ENCODE measurements around the gene ACMSD. TPM values are rescaled to one million over a fixed set of nuclear protein-coding genes. Genes with fewer than 3 reads are reported as not detected.
"Not testable (repeated sequence)": the region's sequence is repeated elsewhere in the genome, so short reads cannot be mapped to it uniquely, and the experiment has no call there.

ACMSD gene
- total and polyA plus RNA-seq, 2 experiments from 2014 or later = 0.11 TPM; not detected in 1

DNA sequence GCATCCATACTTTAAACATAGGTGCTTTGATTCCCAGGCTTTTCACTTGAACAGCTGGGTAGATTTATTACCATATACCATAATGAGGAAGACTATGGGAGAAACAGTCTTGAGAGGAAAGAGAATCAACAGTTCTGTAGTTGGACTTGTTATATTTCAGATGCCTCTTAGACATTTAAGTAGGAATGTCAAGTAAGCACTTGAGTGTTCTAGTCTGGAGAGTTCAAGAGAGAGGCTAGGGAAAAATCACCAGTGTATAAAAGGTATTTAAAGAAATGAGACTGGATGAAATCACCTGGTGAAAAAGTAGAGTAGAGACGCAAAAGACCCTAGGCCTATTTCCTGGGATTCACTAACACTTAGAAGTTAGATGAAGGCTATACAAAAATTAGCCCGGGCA lies 66.8 kb downstream of the ACMSD start (continued):
- TF ChIP-seq, protein P1, sequence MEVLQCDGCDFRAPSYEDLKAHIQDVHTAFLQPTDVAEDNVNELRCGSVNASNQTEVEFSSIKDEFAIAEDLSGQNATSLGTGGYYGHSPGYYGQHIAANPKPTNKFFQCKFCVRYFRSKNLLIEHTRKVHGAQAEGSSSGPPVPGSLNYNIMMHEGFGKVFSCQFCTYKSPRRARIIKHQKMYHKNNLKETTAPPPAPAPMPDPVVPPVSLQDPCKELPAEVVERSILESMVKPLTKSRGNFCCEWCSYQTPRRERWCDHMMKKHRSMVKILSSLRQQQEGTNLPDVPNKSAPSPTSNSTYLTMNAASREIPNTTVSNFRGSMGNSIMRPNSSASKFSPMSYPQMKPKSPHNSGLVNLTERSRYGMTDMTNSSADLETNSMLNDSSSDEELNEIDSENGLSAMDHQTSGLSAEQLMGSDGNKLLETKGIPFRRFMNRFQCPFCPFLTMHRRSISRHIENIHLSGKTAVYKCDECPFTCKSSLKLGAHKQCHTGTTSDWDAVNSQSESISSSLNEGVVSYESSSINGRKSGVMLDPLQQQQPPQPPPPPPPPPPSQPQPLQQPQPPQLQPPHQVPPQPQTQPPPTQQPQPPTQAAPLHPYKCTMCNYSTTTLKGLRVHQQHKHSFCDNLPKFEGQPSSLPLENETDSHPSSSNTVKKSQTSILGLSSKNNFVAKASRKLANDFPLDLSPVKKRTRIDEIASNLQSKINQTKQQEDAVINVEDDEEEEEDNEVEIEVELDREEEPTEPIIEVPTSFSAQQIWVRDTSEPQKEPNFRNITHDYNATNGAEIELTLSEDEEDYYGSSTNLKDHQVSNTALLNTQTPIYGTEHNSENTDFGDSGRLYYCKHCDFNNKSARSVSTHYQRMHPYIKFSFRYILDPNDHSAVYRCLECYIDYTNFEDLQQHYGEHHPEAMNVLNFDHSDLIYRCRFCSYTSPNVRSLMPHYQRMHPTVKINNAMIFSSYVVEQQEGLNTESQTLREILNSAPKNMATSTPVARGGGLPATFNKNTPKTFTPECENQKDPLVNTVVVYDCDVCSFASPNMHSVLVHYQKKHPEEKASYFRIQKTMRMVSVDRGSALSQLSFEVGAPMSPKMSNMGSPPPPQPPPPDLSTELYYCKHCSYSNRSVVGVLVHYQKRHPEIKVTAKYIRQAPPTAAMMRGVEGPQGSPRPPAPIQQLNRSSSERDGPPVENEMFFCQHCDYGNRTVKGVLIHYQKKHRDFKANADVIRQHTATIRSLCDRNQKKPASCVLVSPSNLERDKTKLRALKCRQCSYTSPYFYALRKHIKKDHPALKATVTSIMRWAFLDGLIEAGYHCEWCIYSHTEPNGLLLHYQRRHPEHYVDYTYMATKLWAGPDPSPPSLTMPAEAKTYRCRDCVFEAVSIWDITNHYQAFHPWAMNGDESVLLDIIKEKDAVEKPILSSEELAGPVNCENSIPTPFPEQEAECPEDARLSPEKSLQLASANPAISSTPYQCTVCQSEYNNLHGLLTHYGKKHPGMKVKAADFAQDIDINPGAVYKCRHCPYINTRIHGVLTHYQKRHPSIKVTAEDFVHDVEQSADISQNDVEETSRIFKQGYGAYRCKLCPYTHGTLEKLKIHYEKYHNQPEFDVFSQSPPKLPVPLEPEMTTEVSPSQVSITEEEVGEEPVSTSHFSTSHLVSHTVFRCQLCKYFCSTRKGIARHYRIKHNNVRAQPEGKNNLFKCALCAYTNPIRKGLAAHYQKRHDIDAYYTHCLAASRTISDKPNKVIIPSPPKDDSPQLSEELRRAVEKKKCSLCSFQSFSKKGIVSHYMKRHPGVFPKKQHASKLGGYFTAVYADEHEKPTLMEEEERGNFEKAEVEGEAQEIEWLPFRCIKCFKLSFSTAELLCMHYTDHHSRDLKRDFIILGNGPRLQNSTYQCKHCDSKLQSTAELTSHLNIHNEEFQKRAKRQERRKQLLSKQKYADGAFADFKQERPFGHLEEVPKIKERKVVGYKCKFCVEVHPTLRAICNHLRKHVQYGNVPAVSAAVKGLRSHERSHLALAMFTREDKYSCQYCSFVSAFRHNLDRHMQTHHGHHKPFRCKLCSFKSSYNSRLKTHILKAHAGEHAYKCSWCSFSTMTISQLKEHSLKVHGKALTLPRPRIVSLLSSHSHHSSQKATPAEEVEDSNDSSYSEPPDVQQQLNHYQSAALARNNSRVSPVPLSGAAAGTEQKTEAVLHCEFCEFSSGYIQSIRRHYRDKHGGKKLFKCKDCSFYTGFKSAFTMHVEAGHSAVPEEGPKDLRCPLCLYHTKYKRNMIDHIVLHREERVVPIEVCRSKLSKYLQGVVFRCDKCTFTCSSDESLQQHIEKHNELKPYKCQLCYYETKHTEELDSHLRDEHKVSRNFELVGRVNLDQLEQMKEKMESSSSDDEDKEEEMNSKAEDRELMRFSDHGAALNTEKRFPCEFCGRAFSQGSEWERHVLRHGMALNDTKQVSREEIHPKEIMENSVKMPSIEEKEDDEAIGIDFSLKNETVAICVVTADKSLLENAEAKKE (CRISPR knock-in tag; IDR thresholded peaks at IDR 0.05) = no peak
- no peak for TF ChIP-seq ZNF331 (CRISPR knock-in tag; IDR thresholded peaks at IDR 0.05; ENCODE audit: low read depth)
- TF ChIP-seq, protein P2, sequence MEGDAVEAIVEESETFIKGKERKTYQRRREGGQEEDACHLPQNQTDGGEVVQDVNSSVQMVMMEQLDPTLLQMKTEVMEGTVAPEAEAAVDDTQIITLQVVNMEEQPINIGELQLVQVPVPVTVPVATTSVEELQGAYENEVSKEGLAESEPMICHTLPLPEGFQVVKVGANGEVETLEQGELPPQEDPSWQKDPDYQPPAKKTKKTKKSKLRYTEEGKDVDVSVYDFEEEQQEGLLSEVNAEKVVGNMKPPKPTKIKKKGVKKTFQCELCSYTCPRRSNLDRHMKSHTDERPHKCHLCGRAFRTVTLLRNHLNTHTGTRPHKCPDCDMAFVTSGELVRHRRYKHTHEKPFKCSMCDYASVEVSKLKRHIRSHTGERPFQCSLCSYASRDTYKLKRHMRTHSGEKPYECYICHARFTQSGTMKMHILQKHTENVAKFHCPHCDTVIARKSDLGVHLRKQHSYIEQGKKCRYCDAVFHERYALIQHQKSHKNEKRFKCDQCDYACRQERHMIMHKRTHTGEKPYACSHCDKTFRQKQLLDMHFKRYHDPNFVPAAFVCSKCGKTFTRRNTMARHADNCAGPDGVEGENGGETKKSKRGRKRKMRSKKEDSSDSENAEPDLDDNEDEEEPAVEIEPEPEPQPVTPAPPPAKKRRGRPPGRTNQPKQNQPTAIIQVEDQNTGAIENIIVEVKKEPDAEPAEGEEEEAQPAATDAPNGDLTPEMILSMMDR (conservative IDR thresholded peaks at IDR 0.05; ENCODE audit: low read depth in 2 of 2) = no peak
- TF ChIP-seq POLR2AphosphoS5 (IDR thresholded peaks at IDR 0.05; ENCODE audit: low read depth) = no peak
- TF ChIP-seq NANOG (IDR thresholded peaks at IDR 0.05; ENCODE audit: borderline replicate concordance) = no peak
- TF ChIP-seq STAT1 (IDR thresholded peaks at IDR 0.05; ENCODE audit: unreplicated experiment) = no peak
- TF ChIP-seq ZNF114 (CRISPR knock-in tag; IDR thresholded peaks at IDR 0.05) = no peak

DNA sequence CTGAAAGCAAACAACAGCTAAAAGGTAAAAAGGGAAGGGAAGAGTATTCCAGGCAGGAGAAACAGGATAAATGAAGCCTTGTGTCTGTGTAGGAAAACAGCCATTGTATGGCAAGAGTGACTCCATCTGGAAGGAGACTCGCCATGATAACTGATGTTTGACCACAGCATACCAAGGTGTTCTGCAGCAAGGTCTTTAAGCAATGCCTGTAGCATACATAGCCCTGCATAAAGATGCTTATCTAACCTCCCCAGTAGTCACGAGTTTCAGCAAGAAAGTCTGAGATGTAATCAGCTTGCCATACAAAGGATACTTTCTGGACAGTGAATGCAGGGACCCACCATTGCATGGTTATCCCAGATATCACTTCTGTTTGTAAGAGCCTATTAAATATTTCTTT lies 68.3 kb downstream of the ACMSD start:
- H3F3A ChIP-seq (replicated peaks; ENCODE audit: low read depth) = no peaks in the 10 kb centered on the region
- TF ChIP-seq, protein P2 (conservative IDR thresholded peaks at IDR 0.05; ENCODE audit: low read depth in 2 of 2) = no peak
- H3K27ac ChIP-seq (ENCODE audit: low read depth) = no peak overlapping the region
- no peaks in the 10 kb centered on the region for H3K27me3 ChIP-seq (ENCODE audit: insufficient read depth)
- no peak overlapping the region for H3K4me3 ChIP-seq
- no peaks in the 10 kb centered on the region for H3K4me1 ChIP-seq (ENCODE audit: insufficient read depth)
- H3K79me2 ChIP-seq (replicated peaks; ENCODE audit: insufficient read depth) = no peaks in the 10 kb centered on the region
- Mint-ChIP-seq H3K4me3 (no peak overlapping the region), H3K36me3 (ENCODE audit: low read depth) (no peaks in the 10 kb centered on the region), H3K27ac (no peak overlapping the region), H3K4me1 (peaks cover 4% of the 10 kb centered on the region; the same call in 2 of the 3 replicates), H3K27me3 (ENCODE audit: insufficient read depth, low read depth, poor library complexity) (no peaks in the 10 kb centered on the region), H3K9me3 (peaks cover 6% of the 10 kb centered on the region; the same call in 1 of the 3 replicates)
- DNase-seq (ENCODE audit: low spot score) (no peak), ATAC-seq (no peak)
- no peaks in the 10 kb centered on the region for H4K20me1 ChIP-seq (replicated peaks; ENCODE audit: insufficient read depth)
- H3K36me3 ChIP-seq (ENCODE audit: insufficient read depth) = no peaks in the 10 kb centered on the region
- no peak overlapping the region for H2AFZ ChIP-seq
- H3K9me2 ChIP-seq (ENCODE audit: insufficient read depth) = 0 out of 2 replicates have a peak, but pooled peaks cover 6% of the 10 kb centered on the region
- no peak overlapping the region for H3K4me2 ChIP-seq

DNA sequence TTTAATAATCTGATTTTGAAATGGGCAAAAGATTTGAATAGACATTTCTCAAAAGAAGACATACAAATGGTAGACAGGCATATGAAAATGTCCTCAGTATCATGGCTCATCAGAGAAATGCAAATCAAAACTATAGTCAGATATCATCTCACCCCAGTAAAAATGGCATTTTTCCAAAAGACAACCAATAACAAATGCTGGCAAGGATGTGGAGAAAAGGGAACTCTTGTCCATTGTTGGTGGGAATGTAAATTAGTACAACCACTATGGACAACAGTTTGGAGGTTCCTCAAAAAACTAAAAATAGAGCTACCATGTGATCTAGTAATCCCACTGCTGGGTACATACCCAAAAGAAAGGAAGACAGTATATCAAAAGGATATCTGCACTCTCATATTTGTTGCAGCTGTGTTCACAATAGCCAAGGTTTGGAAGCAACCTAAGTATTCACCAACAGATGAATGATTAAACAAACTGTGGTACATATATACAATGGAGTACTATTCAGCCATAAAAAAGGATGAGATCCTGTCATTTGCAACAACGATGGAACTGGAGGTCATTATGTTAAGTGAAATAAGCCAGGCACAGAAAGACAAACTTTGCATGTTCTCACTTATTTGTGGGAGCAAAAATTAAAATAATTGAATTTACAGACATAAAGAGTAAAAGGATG lies 69.2 kb downstream of the ACMSD start:
- DNase-seq (ENCODE audit: low spot score); H3K36me3 ChIP-seq (ENCODE audit: insufficient read depth); H3K27me3 Mint-ChIP-seq (ENCODE audit: insufficient read depth, low read depth, poor library complexity); H3K4me3 Mint-ChIP-seq; H3K36me3 Mint-ChIP-seq (ENCODE audit: low read depth); H3K4me2 ChIP-seq; H3K27ac ChIP-seq (ENCODE audit: low read depth); H3K4me3 ChIP-seq; ATAC-seq; H3K79me2 ChIP-seq (replicated peaks; ENCODE audit: insufficient read depth); H3K9me3 Mint-ChIP-seq; H3K27ac Mint-ChIP-seq; H3K27me3 ChIP-seq (ENCODE audit: insufficient read depth); H4K20me1 ChIP-seq (replicated peaks; ENCODE audit: insufficient read depth); H3K4me1 Mint-ChIP-seq; H2AFZ ChIP-seq; H3K4me1 ChIP-seq (ENCODE audit: insufficient read depth); H3K9me2 ChIP-seq (ENCODE audit: insufficient read depth); H3F3A ChIP-seq (replicated peaks; ENCODE audit: low read depth): not testable (repeated sequence)

Data from GM23338 (cell line).